Activated naive CD8-positive, alpha-beta T cell treated with anti-CD3 and anti-CD28 coated beads, Interleukin-2, amount 50 U/mL, for 16 hours (primary cell): ENCODE measurements around the gene MAPK11.

Experiments
- DNase-seq: peaks from one replicate; pipeline ENCODE4 v3.0.0-alpha.2; 2020; ENCODE audit warnings: low read depth, low spot score

The MAPK11 gene

DNA sequence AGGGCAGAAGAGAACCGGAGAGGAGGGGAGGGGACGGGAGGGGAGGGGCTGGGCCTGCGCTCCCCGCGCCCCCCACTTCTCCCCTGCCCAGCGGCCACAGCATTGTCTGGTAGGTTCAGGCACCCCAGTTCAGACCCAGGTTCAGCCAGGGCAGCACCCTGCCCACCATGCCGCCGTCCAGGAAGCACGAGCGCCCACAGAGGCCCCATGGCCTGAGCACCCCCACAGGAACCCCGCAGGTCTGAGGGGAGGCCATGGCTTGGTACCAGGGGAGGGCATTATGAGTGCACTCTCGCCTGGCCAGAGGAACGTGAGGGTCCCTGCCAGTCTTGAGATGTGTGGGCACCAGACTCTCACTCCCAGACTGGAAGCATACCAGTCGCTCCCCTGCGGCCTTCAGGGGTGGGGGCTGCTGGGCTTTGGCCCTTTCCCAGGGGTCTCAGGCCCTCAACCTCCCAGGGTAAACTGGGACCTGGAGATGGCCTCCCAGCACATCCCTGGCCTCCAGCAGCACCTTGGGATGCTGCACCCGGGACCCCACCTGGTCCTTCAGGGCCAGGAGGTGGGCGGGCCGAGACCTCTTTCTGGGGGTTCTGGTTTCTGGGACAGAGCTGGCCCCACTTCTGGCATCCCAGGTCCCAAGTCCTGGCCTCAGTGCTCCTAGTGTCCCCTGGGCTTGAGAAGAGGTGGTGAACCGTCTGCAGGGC is 37.9 kb upstream of the MAPK11 start:
- no peak for DNase-seq

DNA sequence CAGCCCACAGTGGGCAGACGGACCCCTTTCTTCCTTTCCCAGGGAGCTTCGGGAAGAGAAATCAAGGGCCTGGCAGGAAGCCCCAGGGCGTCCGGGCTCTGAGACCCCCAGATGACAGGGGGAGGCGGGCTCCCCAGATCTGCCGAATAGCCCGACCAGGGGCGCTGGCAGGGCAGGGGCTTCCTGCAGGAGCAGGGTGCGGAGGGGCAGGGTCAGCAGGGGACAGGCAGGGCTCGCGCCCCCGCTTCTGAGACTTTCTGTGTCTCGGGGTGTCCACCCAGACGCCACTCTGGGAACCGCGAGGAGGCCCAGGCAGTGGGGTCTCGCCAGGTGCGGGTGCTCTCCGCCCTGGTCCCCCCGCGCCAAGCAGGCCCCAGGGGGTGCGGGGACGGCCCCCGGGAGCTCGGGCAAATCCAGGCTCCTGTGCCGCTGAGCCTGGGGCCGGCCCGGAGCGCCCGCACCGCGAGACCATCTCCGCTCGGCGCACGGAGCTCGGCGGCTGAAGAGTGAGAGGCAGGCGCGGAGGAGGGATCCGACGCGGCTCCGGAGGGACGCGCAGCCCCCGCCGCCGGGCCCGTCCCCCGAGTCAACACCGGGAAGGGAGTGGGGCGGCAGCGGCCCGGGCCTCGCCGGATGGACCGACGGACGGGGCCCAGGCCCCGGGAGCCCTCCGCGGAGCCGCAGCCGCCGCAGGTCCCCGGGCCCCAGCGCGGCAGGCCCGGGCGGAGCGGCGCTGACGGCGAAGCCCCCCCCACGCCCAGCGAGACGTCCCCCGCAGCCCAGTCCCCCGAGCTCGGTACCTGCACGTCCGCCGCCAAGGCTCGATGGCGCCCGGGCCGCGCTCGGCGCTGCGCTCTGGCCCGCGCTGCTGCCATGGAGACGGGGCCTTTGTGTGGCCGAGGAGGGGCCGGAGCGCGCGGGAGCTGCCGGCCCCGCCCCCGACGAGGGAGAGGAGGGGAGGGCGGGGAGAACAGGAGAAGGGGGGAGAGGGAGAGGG is 36.9 kb upstream of the MAPK11 start, which contains the start of gene PLXNB2:
Gene PLXNB2 (minus strand): TSS at position 894 of the 997 bp plus-strand sequence. CDS start 17,062 bp downstream, outside the sequence.
- DNase-seq = no peak

DNA sequence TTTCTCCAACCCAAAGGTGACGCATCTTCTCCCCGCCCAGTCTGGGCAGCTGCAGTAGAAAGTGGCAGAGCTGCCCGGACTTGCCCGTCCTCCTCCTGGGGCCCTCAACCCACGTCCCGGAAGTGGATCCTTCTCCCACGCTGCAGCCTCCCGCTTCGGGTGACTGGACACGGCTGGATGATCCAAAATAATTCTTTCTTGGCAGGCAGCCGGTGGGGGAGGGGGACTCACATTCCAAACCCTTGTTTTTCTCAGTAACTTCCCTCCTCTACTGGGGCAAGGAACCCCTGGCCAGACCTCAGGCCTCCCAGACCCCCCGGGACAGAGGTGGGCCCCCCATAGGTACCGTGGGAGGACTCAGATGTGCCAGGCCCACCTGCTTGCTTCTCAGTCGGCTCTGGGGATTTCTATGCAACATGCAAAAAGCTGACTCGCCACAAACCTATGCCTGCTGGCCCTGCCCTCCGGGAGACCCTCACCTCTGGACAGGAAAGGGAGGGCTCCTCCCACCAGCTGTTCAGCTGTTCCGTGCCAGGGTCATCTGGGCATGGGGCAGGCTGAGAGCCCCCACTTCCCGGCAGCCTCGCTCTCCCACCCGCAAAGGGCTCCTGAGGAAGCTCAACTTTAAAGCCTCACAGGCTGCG is 35.9 kb upstream of the MAPK11 start:
- no peak for DNase-seq

DNA sequence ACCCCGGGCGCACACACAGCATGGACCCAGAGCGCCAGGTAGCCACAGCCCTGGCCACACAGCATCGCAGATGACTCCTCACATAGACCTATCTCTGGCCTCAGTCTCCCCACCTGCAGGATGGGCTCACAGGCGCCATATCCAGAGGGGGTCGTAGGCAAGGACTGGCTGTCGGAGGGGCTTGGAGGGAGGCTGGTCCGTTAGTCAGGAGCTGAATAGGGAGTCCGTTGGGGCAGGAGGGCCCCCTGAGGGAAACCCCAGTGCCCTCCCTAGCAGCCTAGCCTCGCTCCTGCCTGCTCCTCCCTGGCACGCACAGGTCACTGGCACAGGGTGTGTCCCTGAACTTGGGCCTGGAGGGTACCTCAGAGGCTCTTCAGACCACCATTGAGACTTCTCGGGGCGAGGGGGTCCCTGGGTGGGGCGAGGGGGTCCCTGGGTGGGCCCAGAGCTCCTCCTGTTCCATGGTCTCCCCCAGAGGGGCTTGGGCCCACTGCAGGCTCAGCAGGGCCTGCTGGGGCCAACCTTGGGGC is 35.3 kb upstream of the MAPK11 start:
- no peak for DNase-seq

DNA sequence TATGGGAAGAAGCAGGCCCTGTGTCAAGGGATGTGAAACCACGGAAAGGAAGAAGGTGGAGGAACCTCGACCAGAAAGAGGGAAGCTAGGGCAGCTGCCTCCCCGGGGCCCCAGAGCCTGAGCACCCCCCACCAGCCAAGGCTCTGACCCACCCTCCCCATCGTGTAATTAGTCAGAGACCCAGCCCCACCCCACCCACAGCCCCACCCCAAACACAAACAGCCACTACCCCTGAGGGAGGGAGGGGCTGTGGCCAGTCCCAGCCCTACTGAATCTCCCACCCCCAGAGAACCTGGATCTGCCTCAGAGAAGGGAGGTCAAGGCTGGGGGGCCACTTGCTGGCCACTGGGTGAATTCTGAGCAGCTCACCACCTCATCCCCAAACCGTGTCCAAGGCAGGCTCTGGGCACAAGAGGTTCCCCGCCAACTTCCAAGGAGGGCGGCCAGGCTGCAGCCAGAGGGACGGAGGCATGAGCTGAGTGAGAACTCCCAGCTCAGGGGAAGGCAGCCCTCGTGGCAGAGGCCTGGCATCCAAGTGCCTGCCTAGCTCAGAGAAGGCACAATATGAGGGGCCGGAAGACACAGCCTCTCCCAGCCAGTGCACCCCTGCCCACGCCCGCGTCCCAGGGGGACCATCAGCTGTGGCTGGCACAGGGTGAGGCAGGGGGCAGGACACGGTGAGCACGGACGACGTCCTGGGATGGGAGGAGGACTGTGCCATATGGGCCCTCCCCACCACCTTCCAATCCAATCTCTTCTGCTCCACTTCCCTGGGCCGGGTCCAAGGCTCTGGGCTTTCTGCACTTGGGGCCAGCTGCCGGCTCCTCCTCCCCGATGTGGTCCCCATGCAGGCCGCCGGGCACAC is 34.6 kb upstream of the MAPK11 start:
- DNase-seq = no peak

DNA sequence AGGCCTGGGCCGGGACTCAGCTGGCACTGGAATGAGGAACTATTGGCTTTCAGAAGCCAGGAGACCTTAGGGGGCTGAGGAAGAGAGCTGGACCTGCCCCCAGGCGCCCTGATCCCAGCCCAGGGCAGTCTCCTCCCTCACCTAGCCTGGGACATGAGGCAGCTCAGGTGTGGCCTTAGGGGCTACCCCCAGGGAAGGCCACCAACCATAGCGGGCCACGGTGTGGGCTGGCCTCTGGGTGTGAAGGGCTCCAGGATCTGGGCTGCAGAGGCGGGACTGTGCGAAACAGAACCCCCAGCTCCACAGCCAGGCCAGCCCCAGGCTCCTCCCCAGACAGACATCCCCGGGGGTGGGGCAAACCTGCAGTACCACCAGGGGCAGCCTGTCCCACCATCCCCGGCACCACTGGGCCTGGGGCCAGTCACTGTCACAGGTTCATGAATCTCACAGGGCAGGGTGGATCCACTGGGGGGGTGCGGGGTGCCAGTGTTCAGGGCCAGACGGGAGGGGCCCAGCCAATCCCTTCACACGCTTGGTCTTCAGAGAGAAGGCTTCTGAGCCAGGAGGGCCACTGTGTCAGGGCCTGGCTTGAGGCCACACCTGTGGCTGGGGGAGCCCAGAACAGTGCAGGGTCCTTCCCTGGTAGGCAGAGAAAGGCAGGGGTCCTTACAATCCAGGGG is 33.8 kb upstream of the MAPK11 start:
- no peak for DNase-seq

DNA sequence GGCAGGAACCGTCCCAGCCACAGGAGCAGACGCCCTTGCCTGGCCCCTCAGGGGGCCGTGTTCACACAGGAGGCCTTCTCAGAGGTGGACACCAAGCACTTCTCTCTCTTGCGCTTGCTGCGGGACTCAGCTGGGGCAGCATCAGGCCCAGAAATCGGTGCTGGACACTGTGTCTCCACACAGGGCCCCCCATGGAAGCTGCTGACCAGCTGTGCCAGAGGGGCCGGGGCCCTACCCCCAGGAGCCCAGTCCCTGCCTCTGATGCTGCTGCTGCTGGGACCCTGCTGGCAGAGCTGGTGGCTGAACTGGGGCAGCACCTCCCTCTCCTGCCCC is 33.3 kb upstream of the MAPK11 start:
- DNase-seq = no peak

DNA sequence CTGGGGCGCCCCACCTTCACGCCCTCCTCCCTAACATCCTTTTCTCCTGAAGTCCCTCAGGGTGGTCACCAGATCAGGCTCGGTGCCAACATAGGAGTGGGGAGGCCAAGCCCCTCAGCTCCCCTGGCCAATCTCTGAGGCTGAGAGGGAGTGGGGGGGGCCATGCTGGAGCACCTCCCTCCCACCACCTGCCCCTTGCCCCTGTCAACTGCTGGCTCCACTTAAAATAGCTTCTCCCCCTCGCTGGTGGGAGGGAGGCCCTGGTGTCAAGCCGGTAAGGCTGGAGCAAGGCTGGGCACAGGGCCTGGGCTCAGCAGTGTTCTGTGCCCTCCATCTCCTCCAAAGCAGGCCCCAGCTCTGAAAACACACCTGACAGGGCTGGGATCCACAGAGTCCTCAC is 32.4 kb upstream of the MAPK11 start:
- DNase-seq = no peak

DNA sequence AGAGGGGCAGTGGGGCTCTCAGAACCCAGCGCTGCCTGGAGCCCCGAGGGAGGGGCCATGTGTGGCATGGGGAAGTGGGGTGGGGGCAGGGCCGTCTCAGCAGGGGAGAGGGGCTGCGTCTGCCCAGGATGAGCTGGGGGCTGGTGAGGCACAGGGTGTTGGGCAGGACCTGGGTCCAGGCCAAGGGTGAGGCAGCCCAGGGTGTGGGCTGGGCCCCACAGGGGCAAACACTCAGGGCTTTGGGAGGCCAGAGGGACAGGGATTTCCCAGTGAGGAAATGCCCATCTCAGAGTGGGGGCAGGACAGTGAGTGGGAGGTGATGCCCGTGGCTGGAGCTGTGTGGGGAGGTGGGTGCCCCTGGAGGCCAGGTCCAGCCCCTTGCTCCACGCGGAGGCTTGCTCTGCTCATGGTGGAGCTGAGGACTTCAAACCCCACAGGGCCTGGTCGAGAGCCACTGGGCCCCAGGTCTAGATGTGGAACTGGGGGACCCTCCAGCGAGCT is 31.9 kb upstream of the MAPK11 start:
- no peak for DNase-seq

DNA sequence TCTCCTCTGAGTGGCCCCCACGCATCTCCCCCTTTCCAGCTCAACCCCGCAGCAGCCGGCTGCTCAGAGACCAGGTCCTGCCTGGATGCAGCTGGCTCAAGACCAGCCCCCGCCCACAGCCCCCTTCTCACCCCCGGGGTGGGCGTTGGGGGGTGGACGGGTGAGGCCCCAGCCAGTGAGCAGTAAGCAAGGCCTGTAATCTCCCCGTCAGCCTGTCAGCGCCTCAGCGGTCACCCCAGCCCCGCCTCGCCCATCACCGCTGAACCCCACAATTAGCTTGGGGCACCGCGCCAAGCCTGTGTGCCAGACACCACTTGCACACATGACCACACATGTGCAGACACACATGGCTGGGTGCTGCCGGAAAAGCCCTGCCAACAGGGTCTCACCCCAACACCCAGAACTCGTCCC is 31.4 kb upstream of the MAPK11 start:
- DNase-seq = no peak

DNA sequence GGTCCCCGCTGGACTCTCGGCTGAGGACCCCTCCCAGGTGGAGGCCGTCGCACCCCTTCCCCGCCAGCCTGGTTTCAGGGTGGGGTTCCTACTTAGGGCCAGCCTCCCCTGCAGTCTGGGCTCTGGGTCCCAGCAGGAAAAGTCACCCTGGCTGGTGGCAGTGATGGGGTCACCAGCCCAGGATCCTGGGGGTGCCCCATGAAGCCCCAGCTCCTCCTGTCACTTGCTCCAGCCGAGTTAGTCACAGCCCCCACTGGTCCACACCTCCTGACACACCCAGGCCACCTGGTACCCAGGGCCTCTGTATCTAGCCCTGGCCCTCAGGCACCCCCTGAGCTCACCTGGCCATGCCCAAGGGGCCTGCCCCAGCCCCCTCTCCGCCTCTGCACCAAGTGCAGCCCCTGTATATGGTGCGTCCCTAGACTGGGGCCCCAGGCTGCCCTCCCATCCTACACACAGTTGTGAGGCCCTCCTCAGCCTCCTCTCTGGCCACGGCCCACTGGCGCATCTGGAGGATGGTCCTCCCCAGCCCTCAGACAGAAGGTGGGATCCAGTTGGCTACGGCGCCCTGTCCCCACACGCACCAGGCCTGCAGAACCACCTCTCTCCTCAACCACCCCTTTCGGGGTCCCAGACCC is 30.6 kb upstream of the MAPK11 start:
- no peak for DNase-seq

DNA sequence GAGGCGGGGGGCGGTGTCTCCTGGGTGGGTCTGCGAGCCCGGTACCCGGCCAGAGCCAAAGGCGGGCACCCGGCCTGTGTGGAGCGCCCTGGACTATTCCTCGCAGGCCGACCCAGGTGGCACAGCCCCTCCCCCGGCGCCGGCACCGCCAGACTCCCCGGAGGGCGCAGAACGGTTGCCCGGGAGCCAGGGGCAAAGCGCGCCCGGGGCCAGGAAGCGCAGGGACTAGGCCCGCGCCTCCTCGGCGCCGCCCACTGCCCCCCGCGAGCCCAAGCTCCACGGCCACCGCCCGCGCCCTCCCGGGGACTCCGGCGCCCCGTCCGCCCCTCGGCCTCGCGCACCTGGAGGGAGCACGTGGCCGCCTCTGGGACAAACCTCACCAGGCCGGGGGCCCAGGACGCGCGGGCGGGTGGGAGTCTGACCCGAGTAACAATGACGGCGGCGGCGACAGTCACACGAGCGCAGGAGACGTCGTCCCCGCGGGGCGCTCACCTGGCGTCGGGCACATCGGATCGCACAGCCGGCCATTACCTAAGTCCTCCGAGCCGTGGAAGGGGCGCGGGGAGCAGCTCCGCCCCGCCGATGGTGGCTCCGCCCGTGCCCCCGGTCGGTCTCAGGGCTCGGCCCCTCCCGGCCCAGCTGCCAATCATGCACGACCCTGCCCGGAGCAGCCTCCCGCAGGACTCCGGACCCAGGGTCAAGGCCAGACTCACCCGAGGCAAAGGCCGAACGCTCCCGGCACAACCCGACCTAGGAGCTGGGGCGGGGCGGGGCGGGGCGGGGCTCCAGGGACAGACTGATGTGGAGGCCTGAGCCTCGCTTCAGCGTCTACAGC is 29.8 kb upstream of the MAPK11 start:
- no peak for DNase-seq

DNA sequence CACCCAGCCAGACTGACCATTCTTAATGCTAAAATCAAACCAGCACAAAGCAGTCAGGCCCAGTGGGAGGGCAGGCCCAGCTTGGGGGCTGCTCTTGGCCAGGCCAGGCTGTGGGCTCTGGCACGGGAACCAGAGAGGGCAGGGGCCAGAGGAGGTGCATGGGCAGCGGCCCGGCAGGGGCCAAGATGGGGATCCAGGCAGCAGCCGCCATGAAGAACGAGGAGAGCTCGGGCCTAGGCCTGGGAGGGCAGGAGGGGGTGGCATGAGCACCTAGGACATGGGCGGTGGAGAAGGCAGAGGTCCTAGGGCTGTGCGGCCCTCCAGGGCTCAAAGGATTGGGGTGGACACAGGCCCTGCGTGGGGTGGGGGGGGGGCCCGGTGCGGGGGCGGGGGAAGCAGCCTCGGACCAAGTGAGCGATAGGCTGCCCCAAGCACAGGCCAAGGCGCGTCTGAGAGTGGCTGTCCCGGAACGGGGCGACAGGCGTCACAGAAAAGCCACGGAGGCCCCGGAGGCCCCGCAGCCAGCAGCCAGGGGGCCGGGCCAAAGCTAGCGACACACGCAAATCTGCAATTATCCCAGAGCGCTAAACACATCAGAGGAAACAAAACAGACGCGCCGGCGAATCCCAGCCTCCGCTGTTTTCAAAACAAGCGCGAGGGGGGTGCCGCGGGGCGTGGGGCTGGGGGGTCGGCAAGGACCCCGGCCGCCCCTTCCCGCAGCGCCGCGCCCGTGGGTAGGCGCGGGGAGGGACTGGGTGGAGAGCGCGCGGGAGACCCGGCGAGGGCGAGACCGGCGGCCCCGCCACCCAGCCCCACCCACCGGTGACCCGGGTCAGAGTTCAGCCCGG is 29.0 kb upstream of the MAPK11 start:
- DNase-seq = no peak

DNA sequence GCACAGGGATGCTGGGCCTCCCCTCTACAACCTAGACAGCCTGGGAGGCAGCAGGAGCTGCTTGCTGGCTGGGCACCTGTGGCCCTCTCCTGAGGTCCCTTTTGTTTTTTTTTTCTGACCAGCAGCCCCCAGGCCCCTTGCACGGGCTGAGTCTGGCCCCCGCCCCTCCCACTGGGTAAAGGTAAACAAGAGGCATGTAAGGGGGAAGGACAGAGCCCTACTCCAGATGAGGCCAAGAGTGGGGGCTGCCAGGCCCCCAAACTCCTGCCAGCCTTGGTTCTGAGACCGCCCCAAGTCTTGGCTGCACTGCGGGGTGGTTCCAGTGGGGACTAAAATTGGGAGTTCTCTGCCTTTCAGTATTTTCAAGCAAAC is 28.1 kb upstream of the MAPK11 start:
- DNase-seq = no peak

DNA sequence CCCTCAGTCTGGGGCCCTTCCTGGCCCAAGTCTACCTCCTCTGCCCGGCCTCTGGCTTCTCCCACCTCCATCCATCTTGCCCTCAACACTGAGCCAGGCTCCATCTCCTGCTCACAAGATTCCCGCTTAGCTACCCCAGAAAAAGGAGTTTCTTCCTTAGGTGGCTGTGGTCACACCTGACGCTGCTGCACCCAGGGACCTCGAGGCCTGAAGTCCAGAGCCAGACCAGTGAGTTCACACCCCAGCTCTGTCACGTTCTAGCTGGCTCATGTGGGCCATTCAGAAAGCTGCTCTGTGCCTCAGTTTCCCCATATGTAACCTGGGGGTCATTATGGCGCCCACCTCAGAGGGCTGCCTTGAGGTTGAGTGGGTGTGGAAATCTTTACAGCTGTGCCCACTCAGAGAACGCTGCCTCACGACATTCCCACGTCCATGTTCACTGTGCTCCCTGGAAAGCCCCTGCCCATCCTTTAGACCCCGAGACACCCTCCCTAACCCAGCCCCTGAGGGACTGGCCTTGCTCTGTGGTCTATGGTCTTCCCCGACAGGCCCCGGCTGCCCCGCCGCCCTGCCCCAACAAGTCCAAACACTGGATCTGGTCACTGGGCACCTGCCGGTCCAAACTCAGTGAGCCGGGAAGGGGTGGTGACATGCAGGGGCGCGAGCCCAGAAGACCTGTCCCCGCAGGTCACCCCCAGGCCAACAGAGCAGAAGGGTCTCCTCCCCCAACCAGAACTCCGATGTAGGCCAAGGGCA is 27.5 kb upstream of the MAPK11 start:
- DNase-seq = no peak

DNA sequence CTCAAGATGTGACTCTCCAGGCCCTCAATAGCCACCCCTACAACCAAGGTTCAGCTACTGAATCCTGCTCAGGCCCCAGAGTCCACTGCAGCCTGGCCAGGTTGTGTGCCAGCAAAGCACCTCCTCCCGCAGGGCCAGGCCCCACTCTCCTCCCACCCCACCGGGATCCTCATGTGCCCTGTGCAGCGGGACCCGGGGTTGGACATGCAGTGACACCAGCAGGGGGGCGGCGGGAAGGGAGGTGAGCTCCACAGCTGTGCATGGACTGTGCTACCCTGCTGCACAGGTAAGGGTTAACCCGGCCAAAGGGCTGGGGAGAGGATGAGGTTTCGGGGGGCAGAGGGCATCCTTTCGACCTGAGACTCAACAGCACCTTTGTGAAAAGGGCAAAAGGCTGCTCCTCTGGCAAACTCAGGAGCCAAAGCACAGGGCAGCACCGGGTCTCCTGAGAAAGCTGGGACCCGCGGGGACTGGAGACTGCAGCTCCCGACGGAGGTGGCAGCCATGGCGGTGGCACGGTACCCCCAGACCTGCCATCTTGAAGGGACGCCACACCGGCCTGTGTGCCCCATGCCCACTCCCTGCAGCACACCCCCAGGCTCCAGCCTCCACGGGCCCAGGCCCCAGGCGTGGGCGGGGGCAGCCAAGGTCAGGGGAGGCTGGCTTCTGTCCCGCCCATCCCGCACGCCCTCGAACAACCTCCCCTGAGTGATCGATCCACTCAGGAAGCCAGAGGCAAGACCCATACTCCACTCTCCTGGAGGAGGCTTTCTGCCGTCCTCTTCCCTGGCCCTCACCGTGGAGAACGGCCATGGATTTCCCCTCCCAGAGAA is 26.7 kb upstream of the MAPK11 start:
- no peak for DNase-seq

DNA sequence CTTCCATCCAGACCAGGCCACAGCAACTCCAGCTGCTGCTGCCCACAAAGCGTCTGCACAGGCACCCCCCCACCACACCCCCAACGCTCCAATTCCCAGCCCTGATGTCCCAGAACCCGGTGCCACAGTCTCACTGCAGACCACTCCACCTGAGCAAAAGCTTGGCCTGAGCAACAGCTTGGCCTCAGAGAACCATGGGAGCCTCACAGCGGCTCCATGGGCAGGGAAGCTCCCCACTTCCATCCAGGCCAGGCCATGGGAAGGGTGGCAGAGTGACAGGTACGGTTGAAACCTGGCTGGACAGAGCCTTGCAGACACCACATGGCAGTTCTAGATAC is 24.1 kb upstream of the MAPK11 start:
- no peak for DNase-seq
